GM18868 (cell line): ENCODE data around the gene DYRK2.

ENCODE experiments used
- ATAC-seq: cut with Tn5 transposase; IDR thresholded peaks from one replicate; pipeline ENCODE4 v1.9.1; 2021; ENCODE audit warnings: mild to moderate bottlenecking, moderate library complexity; ENCODE audit not compliant: unreplicated experiment

DYRK2 gene

GRCh38 chr12:67698672-67699581 lies 50.4 kb downstream of the DYRK2 start:
- ATAC-seq: peak; percentile 96

- ATAC-seq: no peak
Measured at GRCh38 chr12:67701121-67701520, 52.6 kb downstream of the DYRK2 start.

- no peak for ATAC-seq
Measured at GRCh38 chr12:67702136-67702535, 53.6 kb downstream of the DYRK2 start.

GRCh38 chr12:67704071-67704470 lies 55.5 kb downstream of the DYRK2 start:
- ATAC-seq: no peak

GRCh38 chr12:67705394-67706370 lies 57.1 kb downstream of the DYRK2 start:
- no peak for ATAC-seq

GRCh38 chr12:67709367-67709954 lies 60.9 kb downstream of the DYRK2 start:
- no peak for ATAC-seq

GRCh38 chr12:67710582-67710981 lies 62.0 kb downstream of the DYRK2 start:
- ATAC-seq: peak; percentile 98

GRCh38 chr12:67712011-67712410 lies 63.5 kb downstream of the DYRK2 start:
- ATAC-seq: no peak

GRCh38 chr12:67714648-67715047 lies 66.1 kb downstream of the DYRK2 start:
- no peak for ATAC-seq
